Measurements from ENCODE around the gene POLRMT.
"Not testable (repeated sequence)": the region's sequence is repeated elsewhere in the genome, so short reads cannot be mapped to it uniquely, and the experiment has no call there.

POLRMT gene

GRCh38 chr19:670609-671075 lies 37.3 kb upstream of the POLRMT start:
- no peak overlapping the region for H3K4me3 ChIP-seq (ENCODE audit: low read length)
- DNase-seq (ENCODE audit: low read depth) = no peak
- TF ChIP-seq CTCF (IDR thresholded peaks at IDR 0.05; ENCODE audit: insufficient read depth, low read depth, low read length, missing control alignments) = peak; percentile 13

DNA sequence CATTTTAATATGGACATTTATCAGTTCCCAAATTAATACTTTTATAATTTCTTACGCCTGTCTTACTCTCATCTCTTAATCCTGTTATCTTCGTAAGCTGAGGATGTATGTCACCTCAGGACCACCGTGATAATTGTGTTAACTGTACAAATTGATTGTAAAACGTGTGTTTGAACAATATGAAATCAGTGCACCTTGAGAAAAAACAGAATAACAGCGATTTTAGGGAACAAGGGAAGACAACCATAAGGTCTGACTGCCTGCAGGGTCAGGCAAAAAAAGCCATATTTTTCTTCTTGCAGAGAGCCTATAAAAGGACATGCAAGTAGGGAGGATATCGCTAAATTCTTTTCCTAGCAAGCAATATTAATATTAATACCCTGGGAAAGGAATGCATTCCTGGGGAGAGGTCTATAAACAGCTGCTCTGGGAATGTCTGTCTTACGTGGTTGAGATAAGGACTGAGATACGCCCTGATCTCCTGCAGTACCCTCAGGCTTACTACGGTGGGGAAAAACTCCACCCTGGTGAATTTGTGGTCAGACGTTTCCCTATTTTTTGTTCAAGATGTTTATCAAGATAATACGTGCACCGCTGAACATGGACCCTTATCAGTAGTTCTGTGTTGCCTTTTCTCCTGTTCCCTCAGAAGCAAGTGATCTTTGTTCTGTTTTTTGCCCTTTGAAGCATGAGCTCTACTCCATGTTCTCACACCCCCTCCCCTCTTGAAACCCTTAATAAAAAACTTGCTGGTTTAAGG lies 35.5 kb upstream of the POLRMT start:
- not testable (repeated sequence) for DNase-seq (ENCODE audit: low read depth); H3K4me3 ChIP-seq (ENCODE audit: low read length)

- H3K4me3 ChIP-seq (ENCODE audit: low read length); DNase-seq (ENCODE audit: low read depth): not testable (repeated sequence)
Measured at GRCh38 chr19:666985-667573, 33.7 kb upstream of the POLRMT start.

DNA sequence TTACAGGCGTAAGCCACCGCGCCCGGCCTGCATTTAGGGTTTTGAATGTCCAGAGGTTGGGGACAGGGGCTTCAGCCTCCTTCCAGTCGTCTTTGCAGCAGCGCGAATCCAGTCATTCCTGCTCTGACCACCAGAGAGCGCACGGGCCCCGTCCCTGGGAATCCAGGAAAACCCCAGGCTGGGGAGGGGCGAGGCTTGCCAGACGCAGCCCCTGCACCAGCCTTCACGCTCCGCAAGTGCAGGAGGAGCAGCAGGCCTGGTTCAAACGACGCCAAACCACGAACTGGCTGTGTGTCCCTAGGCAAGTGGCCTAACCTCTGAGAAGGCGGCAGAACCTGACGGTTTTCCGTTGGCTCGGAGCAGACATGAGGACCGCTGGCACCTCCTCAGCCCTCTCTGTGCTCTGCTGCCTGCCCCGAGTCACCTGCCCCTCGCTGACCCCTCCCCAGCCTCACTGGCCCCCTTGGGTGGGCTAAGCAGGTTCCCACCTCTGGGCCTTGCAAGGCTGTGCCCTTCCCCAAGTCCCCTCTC lies 31.6 kb upstream of the POLRMT start:
- peak; percentile 92 for TF ChIP-seq CTCF (IDR thresholded peaks at IDR 0.05; ENCODE audit: insufficient read depth, low read depth, low read length, missing control alignments)
- peak; percentile 75 for DNase-seq (ENCODE audit: low read depth)
- H3K4me3 ChIP-seq (ENCODE audit: low read length) = peak overlapping the region; percentile 1

- no peak for TF ChIP-seq CTCF (IDR thresholded peaks at IDR 0.05; ENCODE audit: insufficient read depth, low read depth, low read length, missing control alignments)
- DNase-seq (ENCODE audit: low read depth) = no peak
- H3K4me3 ChIP-seq (ENCODE audit: low read length) = peak overlapping the region; percentile 52
Measured at GRCh38 chr19:663682-664117, 30.4 kb upstream of the POLRMT start.

DNA sequence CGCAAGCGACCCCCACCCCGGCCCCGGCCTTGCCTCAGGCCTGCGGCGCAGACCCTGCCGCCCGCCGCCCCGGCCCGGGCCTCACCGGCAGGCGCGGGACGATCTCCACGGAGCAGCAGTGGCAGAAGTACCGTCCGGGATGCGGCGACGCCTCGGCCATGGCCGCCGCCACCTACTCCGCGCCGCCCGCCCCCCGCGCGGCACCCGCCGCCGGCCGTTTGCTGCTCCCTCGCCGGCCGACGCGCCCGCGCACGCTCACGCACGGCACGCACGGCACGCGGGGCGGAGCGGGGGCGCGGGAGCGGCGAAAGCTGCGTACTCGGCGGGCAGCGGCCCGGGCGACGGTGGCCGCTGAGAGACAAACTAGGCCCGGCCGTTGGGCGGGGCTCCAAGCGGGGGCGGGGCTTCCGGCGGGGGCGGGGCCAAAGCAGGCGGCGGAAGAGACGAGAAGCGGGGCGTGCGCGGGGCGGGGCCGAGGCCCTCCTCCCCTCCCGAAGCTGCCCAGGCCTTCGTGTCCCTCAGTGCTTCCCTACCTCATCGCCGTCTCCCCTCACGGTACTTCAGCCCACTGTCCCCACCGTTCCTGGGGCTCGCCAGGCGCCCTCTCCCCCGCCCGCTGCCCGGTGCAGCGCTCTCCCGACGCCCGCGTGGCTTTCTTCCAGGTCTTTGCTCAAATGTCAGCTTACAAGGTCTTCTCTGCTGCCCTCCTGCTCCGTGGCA lies 29.8 kb upstream of the POLRMT start, which contains the start of gene RNF126:
Gene RNF126, minus strand, starts transcription at position 253 of the 720 bp plus-strand sequence. Its CDS starts 93 bp downstream, at position 160.
- TF ChIP-seq CTCF (IDR thresholded peaks at IDR 0.05; ENCODE audit: insufficient read depth, low read depth, low read length, missing control alignments) = no peak
- DNase-seq (ENCODE audit: low read depth) = peak; percentile 93
- peak within 1 kb of the TSS; percentile 81 for H3K4me3 ChIP-seq (ENCODE audit: low read length)

GRCh38 chr19:662207-662961 lies 29.0 kb upstream of the POLRMT start:
- TF ChIP-seq CTCF (IDR thresholded peaks at IDR 0.05; ENCODE audit: insufficient read depth, low read depth, low read length, missing control alignments) = no peak
- peak overlapping the region; percentile 81 for H3K4me3 ChIP-seq (ENCODE audit: low read length)
- DNase-seq (ENCODE audit: low read depth) = peak; percentile 61

All from epithelial cell of esophagus (primary cell).